Cardiac muscle cell (in vitro differentiated cells and primary cell): ENCODE data around the gene MARS1. TPM values are rescaled to one million over a fixed set of nuclear protein-coding genes. Genes with fewer than 3 reads are reported as not detected.

Experiments used
- DNase-seq, 2 donors: peaks; one replicate each; pipeline versions ENCODE4 v3.0.0 to v3.0.0-alpha.2; 2010 to 2017; ENCODE audit warnings: low read depth in 1 of 2, low spot score in 1 of 2
- H3K27ac ChIP-seq: fragments of 200-600 bp; sonication (generic); 2 replicates; pipeline ENCODE4 v1.5.1; 2016
- H3K27me3 ChIP-seq: fragments of 200-600 bp; sonication (generic); 2 replicates; pipeline ENCODE4 v1.6.0; 2016; ENCODE audit warnings: control low read depth
- H3K36me3 ChIP-seq: fragments of 200-600 bp; sonication (generic); 2 replicates; pipeline ENCODE4 v1.5.1; 2016; ENCODE audit warnings: control low read depth
- H3K4me1 ChIP-seq: fragments of 200-600 bp; sonication (generic); 2 replicates; pipeline ENCODE4 v1.8.1; 2017; ENCODE audit warnings: low read depth, mild to moderate bottlenecking, mixed run types
- H3K4me3 ChIP-seq: fragments of 200-600 bp; sonication (generic); 2 replicates; pipeline ENCODE4 v1.5.1; 2016; ENCODE audit warnings: mild to moderate bottlenecking
- H3K9me3 ChIP-seq: fragments of 200-600 bp; sonication (generic); 2 replicates; pipeline ENCODE4 v1.5.1; 2017; ENCODE audit warnings: low read depth, mild to moderate bottlenecking, control low read depth
- polyA plus RNA-seq: library from polyadenylated mRNA; unstranded; fragments of >200 nt; fragmentation: Nextera tagmentation; extraction: Ambion mirVana; gene quantifications from 2 replicates; pipeline ENCODE4 v1.2.1, GENCODE V29; 2016
- total RNA-seq: library from RNA; depleted of rRNA; stranded (reverse); fragments of >200 nt; gene quantifications from 2 replicates; pipeline ENCODE4 v1.2.3, GENCODE V29; 2016
- TF ChIP-seq, protein P1 (sequence below): IDR thresholded peaks from 2 replicates; pipeline ENCODE4 v1.5.1; 2012; ENCODE audit warnings: low read depth, mild to moderate bottlenecking, low read length

Gene MARS1
- total and polyA plus RNA-seq, 2 experiments from 2014 or later, result 76.7 to 190 TPM

GRCh38 chr12:57522011-57522886 is 34.4 kb downstream of the MARS1 start, which contains the start of gene MBD6:
TSS of gene MBD6 (plus strand) at chr12:57522824. CDS start at chr12:57524304, 1,480 bp downstream.
- peaks cover 37% of the 10 kb centered on the region for H3K4me1 ChIP-seq
- H3K9me3 ChIP-seq, result no peaks in the 10 kb centered on the region
- no peaks in the 10 kb centered on the region for H3K27me3 ChIP-seq
- DNase-seq, result peak; percentile 95 to 96
- TF ChIP-seq, protein P1, sequence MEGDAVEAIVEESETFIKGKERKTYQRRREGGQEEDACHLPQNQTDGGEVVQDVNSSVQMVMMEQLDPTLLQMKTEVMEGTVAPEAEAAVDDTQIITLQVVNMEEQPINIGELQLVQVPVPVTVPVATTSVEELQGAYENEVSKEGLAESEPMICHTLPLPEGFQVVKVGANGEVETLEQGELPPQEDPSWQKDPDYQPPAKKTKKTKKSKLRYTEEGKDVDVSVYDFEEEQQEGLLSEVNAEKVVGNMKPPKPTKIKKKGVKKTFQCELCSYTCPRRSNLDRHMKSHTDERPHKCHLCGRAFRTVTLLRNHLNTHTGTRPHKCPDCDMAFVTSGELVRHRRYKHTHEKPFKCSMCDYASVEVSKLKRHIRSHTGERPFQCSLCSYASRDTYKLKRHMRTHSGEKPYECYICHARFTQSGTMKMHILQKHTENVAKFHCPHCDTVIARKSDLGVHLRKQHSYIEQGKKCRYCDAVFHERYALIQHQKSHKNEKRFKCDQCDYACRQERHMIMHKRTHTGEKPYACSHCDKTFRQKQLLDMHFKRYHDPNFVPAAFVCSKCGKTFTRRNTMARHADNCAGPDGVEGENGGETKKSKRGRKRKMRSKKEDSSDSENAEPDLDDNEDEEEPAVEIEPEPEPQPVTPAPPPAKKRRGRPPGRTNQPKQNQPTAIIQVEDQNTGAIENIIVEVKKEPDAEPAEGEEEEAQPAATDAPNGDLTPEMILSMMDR, result no peak
- peak within 1 kb of the TSS; percentile 98 for H3K27ac ChIP-seq
- peaks cover 3% of the 10 kb centered on the region for H3K36me3 ChIP-seq
- peak within 1 kb of the TSS; percentile 45 for H3K4me3 ChIP-seq

- Histone ChIP-seq H3K36me3 (peaks cover 7% of the 10 kb centered on the region), H3K27me3 (no peaks in the 10 kb centered on the region), H3K27ac (peak overlapping the region; percentile 98), H3K9me3 (no peaks in the 10 kb centered on the region), H3K4me3 (peak overlapping the region; percentile 45), H3K4me1 (peaks cover 36% of the 10 kb centered on the region)
- DNase-seq, result peak; percentile 72 to 73
- TF ChIP-seq, protein P1, result no peak
Observed at GRCh38 chr12:57522887-57523705, 35.2 kb downstream of the MARS1 start.

DNA sequence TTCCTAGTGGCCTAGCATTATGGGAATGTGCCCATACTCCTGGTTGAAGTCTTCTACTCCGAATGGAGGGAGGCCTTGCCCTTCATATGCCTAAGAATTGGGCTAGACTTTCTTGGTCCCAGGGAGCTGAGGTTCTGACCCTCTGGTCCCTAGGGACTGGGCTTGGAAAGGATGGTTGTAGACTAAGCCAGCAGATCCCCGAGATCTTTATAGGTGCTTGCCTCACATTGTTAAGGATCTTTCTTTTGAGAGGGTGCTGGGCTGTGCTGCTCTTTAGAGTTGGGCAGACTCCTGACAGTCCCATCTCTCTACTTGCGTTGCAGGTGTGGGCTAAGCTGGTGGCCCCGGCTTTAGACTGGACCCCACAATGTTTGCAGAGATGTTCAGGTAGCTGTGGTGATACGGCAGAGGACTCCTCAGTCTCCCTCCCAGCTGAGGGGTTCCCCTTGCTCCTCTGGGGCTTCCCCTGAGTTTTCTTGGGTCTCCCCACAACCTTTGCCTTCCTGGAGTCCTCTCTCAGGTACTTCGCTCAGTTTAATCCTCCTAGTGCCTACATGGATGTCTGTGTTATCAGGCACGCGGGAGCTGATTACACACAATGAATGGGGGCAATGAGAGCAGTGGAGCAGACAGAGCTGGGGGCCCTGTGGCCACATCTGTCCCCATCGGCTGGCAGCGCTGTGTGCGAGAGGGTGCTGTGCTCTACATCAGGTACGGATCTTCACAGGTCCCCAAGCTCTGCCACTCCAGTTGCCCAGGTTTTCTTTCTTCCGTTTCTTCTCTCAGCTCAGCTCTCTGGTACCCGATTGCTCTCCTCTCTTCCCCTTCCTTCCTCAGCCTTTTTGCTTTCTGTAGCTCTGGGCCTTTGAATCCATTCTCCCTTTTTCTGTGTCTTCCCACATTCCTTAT is 36.1 kb downstream of the MARS1 start:
- TF ChIP-seq, protein P1, result no peak
- H3K27ac ChIP-seq, result peak overlapping the region; percentile 98
- peaks cover 16% of the 10 kb centered on the region for H3K36me3 ChIP-seq

GRCh38 chr12:57524814-57525614 is 37.1 kb downstream of the MARS1 start:
- Histone ChIP-seq H3K36me3 (peaks cover 22% of the 10 kb centered on the region), H3K27ac (peak overlapping the region; percentile 98), H3K4me3 (no peak overlapping the region)

More for the DNA sequence above, 36.1 kb downstream of the MARS1 start:
- Histone ChIP-seq H3K9me3 (no peaks in the 10 kb centered on the region), H3K27me3 (no peaks in the 10 kb centered on the region), H3K4me1 (peaks cover 29% of the 10 kb centered on the region), H3K4me3 (peak overlapping the region; percentile 45)
- no peak for DNase-seq

More at GRCh38 chr12:57524814-57525614, 37.1 kb downstream of the MARS1 start:
- H3K4me1 ChIP-seq, result peaks cover 25% of the 10 kb centered on the region
- no peak for DNase-seq
- no peaks in the 10 kb centered on the region for H3K27me3 ChIP-seq
- H3K9me3 ChIP-seq, result no peaks in the 10 kb centered on the region
- TF ChIP-seq, protein P1, result no peak
